Measurements from ENCODE around the gene LNX1.
A peak's percentile ranks its signal among the peaks of the same experiment; 100 is the strongest.

Gene LNX1

DNA sequence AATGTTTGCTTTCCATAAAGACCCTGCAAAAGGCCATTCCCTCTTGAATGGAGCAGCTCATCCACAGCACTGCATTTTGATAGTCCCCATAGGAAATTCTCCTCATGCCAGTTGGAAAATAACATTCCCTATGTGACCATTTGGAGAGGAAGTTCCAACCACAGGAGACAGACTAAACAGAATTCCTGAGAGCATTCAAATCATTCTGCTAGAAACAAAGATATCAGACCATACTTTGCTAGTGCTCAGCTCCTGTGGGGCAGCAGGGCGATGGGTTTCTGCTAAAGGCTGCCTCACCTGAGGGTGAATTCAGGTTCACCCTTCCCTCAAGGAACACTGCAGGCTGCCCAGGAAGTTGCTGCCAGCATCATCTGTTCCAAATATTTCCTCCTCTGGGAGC, 58.8 kb downstream of the LNX1 start:
- Histone ChIP-seq H3K27me3 (ENCODE audit: low read depth) (no peaks in the 10 kb centered on the region), H3K4me3 (no peak overlapping the region), H3K36me3 (replicated peaks) (no peaks in the 10 kb centered on the region), H3K9me3 (no peaks in the 10 kb centered on the region), H3K4me1 (no peaks in the 10 kb centered on the region)
- no peak for DNase-seq (ENCODE audit: low spot score in 2 of 2)
- in situ Hi-C loops (cut with MboI; ENCODE audit: low sequenced_read_pairs), result no loop called here

DNA sequence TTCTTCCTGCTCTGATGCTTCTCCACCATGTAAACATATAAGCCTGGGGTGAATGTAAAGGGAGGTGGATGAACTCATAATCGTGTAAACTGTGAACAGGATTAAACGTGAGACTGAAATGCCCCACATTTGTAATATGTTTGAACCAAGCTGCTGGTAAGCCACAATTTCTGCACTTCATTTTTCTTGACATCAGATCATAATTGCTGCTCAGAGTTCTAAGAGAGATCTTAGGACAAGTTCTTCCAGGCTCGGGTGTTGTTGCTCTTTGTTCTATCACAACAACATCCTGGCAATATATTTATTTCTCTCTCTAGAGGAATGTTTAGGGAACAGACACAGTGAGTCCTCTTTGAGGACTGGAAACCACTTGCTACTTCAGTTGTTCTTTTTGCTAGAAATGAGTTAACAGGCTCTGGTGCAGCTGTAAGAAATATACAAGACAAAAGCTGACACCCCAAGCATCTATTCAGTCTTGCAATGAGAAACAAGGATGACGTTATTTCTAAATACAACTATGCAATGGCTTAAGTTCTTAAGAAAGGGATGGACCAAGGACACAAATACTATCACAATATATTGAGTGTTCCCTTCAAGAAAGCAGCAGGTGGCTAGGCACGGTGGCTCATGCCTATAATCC, 59.6 kb downstream of the LNX1 start:
- Histone ChIP-seq H3K9me3 (no peaks in the 10 kb centered on the region), H3K4me3 (no peak overlapping the region), H3K27me3 (ENCODE audit: low read depth) (no peaks in the 10 kb centered on the region), H3K4me1 (no peaks in the 10 kb centered on the region), H3K36me3 (replicated peaks) (no peaks in the 10 kb centered on the region)
- in situ Hi-C loops (cut with MboI; ENCODE audit: low sequenced_read_pairs), result no loop called here
- no peak for DNase-seq (ENCODE audit: low spot score in 2 of 2)

DNA sequence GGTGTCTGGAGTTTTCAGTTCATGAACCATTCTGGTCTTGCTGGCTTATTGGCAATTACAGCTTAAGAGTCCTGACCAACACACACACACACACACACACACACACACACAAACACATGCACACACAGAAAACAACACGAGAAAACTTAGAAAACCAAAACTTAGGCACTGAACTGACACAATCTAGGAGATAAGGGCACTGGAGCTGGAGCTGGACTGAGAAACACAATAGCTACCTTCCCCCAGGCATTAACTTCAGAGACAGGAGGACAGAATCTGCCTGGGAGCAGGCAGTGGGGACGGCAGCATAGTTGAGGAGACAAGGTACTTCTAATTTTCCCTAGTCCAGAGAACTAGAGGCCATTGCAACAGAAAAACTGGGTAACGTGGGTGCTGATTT, 62.3 kb downstream of the LNX1 start:
- in situ Hi-C loops (cut with MboI; ENCODE audit: low sequenced_read_pairs), result no loop called here

DNA sequence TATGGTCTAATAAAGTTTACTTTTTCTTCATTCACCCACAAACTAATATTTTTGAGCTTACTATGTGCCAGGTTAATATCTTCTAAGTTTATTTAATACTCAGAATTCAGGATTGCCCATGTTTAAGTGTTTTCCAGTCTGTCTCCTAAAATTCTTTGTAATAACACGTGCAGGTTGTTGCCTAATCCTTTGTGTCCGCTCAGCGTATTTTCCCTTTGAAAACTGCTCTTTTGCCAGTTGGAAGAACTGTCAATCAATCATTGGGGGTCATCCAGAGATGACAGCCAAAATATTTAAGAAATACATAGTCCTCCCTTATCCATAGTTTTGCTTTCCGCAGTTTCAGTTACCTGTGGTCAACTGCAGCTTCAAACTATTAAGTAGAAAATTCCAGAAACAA, 63.4 kb downstream of the LNX1 start:
- Histone ChIP-seq H3K4me1 (no peaks in the 10 kb centered on the region), H3K36me3 (replicated peaks) (no peaks in the 10 kb centered on the region), H3K9me3 (no peaks in the 10 kb centered on the region), H3K27me3 (ENCODE audit: low read depth) (no peaks in the 10 kb centered on the region), H3K4me3 (no peak overlapping the region)
- no peak for DNase-seq (ENCODE audit: low spot score in 2 of 2)
- in situ Hi-C loops (cut with MboI; ENCODE audit: low sequenced_read_pairs), result no loop called here

More for the DNA sequence above, 62.3 kb downstream of the LNX1 start:
- Histone ChIP-seq H3K4me3 (no peak overlapping the region), H3K27me3 (ENCODE audit: low read depth) (no peaks in the 10 kb centered on the region), H3K9me3 (no peaks in the 10 kb centered on the region), H3K36me3 (replicated peaks) (no peaks in the 10 kb centered on the region), H3K4me1 (no peaks in the 10 kb centered on the region)
- no peak for DNase-seq (ENCODE audit: low spot score in 2 of 2)

DNA sequence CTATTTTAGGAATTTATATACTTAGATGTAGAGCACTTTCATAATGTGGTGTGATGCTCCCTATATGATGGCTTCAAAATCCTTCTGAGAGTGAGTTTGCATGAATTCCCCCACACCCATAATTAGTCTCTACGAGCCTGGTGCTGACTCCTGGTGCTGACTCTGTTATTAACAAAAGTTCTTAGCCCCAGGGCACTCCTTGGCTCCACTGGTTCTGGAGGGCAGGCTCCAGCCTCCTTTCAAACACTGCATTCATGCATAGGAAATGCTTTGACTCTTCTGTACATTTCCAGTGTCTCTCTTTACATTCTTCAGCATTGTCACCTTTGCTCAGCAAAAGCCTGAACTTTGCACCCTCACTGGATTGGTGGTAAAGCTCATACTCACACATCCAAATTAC, 64.0 kb downstream of the LNX1 start:
- Histone ChIP-seq H3K4me1 (no peaks in the 10 kb centered on the region), H3K9me3 (no peaks in the 10 kb centered on the region), H3K36me3 (replicated peaks) (no peaks in the 10 kb centered on the region), H3K27me3 (ENCODE audit: low read depth) (no peaks in the 10 kb centered on the region), H3K4me3 (no peak overlapping the region)
- DNase-seq (ENCODE audit: low spot score in 2 of 2), result peak in 1 of 2 experiments; percentile 16
- in situ Hi-C loops (cut with MboI; ENCODE audit: low sequenced_read_pairs), result no loop called here

DNA sequence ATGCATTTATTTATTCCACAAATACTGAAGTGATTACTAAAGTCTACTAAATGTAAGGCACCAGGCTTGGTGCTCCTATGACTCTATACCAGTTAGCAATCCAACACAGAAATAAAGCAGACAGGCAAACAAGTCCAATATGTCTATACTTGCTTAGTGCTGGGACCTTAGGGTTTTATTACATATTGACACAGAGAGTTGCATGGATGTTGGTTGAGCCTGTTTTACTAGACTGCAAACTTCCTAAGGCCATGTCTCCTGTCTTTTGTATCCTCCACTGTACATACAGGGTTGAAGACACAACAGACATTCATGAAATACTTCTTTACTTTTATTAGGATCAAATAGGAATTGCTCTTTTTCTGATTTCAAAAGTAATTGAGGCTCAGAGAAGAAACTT, 69.0 kb downstream of the LNX1 start:
- no peaks in the 10 kb centered on the region for H3K36me3 ChIP-seq (replicated peaks)
- H3K4me3 ChIP-seq, result no peak overlapping the region
- no peaks in the 10 kb centered on the region for H3K4me1 ChIP-seq
- DNase-seq (ENCODE audit: low spot score in 2 of 2), result no peak
- in situ Hi-C loops (cut with MboI; ENCODE audit: low sequenced_read_pairs), result no loop called here
- no peaks in the 10 kb centered on the region for H3K27me3 ChIP-seq (ENCODE audit: low read depth)
- H3K9me3 ChIP-seq, result no peaks in the 10 kb centered on the region

DNA sequence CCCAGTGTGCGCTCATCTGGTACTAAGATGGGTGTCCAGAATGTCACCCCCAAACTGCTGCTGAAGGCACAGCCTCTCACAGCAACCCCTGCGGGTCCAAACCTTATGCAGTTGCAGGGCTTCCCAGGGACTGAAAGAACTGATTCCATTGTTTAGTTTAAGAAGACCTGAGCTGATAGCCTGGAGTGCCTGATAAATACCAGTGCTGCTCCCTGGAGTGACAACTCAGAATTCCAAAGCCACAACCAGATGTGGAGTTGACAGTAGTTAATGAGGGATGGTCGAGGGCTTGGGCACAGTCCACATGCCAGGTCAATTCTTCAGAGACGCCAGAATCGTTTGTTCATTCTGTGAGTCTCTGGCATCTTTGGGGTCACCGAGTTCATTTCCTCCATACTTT, 71.2 kb downstream of the LNX1 start:
- in situ Hi-C loops (cut with MboI; ENCODE audit: low sequenced_read_pairs), result no loop called here
- no peaks in the 10 kb centered on the region for H3K36me3 ChIP-seq (replicated peaks)
- H3K9me3 ChIP-seq, result no peaks in the 10 kb centered on the region
- no peak overlapping the region for H3K4me3 ChIP-seq
- H3K27me3 ChIP-seq (ENCODE audit: low read depth), result no peaks in the 10 kb centered on the region
- no peaks in the 10 kb centered on the region for H3K4me1 ChIP-seq
- no peak for DNase-seq (ENCODE audit: low spot score in 2 of 2)

DNA sequence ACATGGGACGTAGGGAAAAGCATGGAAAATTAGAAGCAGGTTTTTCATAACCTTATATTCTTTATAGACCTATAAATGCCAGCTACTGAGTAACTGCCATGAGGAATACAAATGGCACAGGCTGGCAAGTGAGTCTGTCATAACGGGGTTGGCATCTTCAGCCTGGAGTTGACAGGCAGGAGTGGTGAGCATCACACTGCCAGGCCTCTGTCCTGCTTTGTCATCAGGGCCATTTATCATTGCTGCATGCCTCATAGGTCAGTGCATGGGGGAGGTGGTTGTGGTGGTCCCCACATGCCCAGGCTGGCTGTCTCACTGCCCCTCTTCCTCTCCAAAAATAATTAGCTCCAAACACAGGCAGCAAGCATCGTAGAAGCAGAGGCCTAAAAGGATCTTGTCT, 72.5 kb downstream of the LNX1 start:
- in situ Hi-C loops (cut with MboI; ENCODE audit: low sequenced_read_pairs), result no loop called here
- Histone ChIP-seq H3K27me3 (ENCODE audit: low read depth) (no peaks in the 10 kb centered on the region), H3K9me3 (no peaks in the 10 kb centered on the region), H3K4me3 (no peak overlapping the region), H3K4me1 (no peaks in the 10 kb centered on the region), H3K36me3 (replicated peaks) (no peaks in the 10 kb centered on the region)
- DNase-seq (ENCODE audit: low spot score in 2 of 2), result no peak

DNA sequence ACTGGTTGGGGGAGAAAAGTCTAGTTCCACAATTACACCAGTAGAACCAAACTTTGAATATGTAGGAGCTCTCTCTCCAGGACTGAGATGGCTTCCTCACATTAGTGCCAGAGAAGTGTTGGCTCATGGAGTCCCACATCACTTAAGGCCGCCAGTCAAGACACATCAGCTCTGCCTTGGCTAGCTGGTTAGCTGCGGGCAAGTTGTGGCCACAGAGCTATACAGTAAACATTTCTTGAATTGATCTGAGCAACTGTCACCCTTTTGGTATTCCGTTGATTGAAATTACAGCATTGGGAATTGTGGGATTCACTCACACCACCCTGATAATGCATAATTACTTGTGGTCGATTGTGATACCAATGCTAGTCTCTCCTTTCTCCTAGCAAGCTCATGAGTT, 76.2 kb downstream of the LNX1 start:
- Histone ChIP-seq H3K9me3 (no peaks in the 10 kb centered on the region), H3K36me3 (replicated peaks) (no peaks in the 10 kb centered on the region), H3K4me3 (no peak overlapping the region), H3K4me1 (no peaks in the 10 kb centered on the region), H3K27me3 (ENCODE audit: low read depth) (no peaks in the 10 kb centered on the region)
- no peak for DNase-seq (ENCODE audit: low spot score in 2 of 2)
- in situ Hi-C loops (cut with MboI; ENCODE audit: low sequenced_read_pairs), result no loop called here

DNA sequence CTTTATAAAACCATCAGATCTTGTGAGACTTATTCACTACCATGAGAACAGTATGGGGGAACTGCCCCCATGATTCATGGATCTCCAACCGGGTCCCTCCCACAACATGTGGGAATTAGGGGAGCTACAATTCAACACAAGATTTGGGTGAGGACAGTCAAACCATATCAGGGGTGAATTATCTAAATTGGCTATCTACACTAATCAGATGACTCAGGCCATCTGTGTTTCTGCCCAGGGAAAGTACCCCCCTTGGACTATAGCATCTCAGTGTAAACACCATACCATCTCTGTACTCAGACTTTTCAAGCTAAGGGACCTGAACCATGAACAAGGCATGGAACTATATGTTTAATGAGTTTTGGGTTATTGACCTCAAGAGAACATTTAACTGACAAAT, 76.8 kb downstream of the LNX1 start:
- Histone ChIP-seq H3K4me1 (no peaks in the 10 kb centered on the region), H3K36me3 (replicated peaks) (no peaks in the 10 kb centered on the region), H3K27me3 (ENCODE audit: low read depth) (no peaks in the 10 kb centered on the region), H3K9me3 (no peaks in the 10 kb centered on the region), H3K4me3 (no peak overlapping the region)
- DNase-seq (ENCODE audit: low spot score in 2 of 2), result no peak
- in situ Hi-C loops (cut with MboI; ENCODE audit: low sequenced_read_pairs), result no loop called here

DNA sequence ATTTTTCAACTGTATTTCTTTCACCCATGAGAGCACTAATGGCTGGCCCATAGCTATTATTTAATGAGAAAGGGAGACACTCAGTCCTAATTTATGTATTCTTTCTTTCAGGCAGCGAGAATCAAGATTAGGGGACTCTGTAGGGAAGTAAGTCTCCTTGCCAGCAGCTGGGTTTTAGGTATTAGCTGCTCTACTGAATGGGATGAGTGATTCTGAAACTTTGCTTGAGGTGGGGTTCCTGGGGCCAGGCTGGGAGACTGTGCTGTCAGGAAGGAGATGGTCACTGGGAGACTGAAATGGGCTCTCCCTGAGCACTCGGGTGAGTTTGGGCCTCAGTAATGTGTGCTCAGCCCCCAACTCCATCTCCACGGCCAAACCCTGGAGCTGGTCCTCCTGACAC, 78.7 kb downstream of the LNX1 start:
- Histone ChIP-seq H3K4me1 (no peaks in the 10 kb centered on the region), H3K9me3 (no peaks in the 10 kb centered on the region), H3K36me3 (replicated peaks) (no peaks in the 10 kb centered on the region), H3K4me3 (no peak overlapping the region), H3K27me3 (ENCODE audit: low read depth) (no peaks in the 10 kb centered on the region)
- DNase-seq (ENCODE audit: low spot score in 2 of 2), result no peak
- in situ Hi-C loops (cut with MboI; ENCODE audit: low sequenced_read_pairs), result no loop called here

DNA sequence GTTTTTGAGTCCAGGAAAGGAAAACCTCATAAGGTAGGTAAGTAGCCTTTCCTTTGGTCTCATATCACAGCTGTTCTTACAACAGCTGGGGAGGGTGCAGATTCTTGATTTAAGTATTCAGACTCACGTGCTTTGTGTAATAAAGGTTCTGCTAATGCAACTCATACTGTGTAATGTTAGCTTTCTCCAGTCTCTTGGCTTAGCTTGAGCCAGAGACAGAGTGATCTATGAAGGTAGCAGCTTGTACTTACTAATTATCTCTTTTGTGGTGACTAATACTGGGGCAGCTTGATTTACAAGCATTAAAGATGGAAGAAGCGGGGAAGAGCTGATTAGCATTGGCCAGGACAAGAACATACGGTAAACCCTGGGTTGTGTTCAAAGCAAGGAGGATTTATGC, 80.3 kb downstream of the LNX1 start:
- no peak for DNase-seq (ENCODE audit: low spot score in 2 of 2)
- H3K9me3 ChIP-seq, result no peaks in the 10 kb centered on the region
- no peaks in the 10 kb centered on the region for H3K27me3 ChIP-seq (ENCODE audit: low read depth)
- in situ Hi-C loops (cut with MboI; ENCODE audit: low sequenced_read_pairs), result no loop called here
- H3K4me3 ChIP-seq, result no peak overlapping the region
- no peaks in the 10 kb centered on the region for H3K4me1 ChIP-seq
- no peaks in the 10 kb centered on the region for H3K36me3 ChIP-seq (replicated peaks)

DNA sequence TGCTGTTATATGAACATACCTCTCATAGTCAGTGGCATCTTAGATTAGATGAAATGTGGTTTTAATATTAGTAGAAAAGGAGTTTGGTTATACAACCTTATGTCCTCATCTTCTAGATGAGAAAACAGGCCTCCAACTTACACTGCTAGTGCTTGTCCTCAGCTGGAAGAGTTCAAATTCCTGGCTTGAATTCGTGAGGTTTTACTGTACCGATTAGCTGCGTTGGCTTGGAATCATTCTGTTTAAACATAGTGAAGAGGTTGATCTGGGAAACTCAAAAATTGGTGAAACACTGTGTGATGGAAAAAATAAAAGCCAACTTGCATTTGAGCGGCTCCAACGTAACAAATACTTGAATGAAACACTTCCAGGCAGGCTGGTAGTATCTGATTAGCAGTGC, 81.0 kb downstream of the LNX1 start:
- H3K4me1 ChIP-seq, result no peaks in the 10 kb centered on the region
- no peaks in the 10 kb centered on the region for H3K27me3 ChIP-seq (ENCODE audit: low read depth)
- in situ Hi-C loops (cut with MboI; ENCODE audit: low sequenced_read_pairs), result no loop called here
- H3K36me3 ChIP-seq (replicated peaks), result no peaks in the 10 kb centered on the region
- DNase-seq (ENCODE audit: low spot score in 2 of 2), result no peak
- no peak overlapping the region for H3K4me3 ChIP-seq
- H3K9me3 ChIP-seq, result no peaks in the 10 kb centered on the region

DNA sequence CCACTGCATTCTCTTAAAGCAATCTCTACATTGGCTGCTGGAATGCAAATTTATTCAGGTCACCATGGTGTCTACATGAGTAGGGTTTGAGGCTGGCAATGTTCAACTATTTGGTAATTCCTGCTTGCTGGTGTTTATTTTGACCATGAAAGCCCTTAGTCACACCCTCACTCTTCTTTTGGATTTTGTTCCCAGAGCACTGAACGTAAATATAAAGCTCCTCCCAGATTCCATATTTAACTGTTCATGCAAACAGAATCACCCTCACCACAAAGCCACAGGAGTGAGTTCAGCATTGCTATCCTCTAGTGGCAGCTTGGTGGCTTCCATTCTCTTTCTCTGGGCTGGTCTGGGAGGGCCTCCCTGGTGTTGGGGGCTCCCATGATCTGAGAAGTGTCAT, 82.8 kb downstream of the LNX1 start:
- Histone ChIP-seq H3K9me3 (no peaks in the 10 kb centered on the region), H3K4me3 (no peak overlapping the region), H3K36me3 (replicated peaks) (no peaks in the 10 kb centered on the region), H3K4me1 (no peaks in the 10 kb centered on the region), H3K27me3 (ENCODE audit: low read depth) (no peaks in the 10 kb centered on the region)
- no peak for DNase-seq (ENCODE audit: low spot score in 2 of 2)
- in situ Hi-C loops (cut with MboI; ENCODE audit: low sequenced_read_pairs), result no loop called here

DNA sequence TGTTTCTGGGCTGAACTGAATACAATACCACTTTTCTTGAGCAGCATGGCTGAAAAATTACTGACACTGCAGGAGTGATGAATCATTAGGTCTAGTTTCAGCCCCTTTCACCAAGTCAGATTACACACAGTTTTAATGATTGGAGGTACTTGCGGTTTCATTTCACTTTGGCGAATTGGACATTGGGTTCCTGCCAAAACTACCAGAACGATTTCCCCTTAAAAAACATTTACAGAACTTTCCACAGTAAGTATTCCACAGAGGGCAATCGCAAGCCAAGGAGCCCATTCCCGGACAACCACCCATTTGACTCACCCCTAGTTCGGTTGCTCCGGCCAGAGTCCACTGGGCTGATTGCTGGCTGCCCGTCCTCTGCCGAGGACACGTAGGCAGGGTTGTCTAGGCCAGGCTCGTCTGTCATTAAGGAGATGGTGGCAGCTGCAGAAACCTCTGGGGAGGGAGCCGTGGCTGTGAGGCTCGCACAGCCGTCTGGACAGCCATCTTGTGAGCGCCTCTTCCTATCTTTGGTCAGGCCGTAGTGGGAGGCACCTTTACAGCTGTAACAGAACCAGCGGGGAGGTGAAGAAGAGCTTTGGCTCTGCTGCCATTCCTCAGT, 83.5 kb downstream of the LNX1 start:
- in situ Hi-C loops (cut with MboI; ENCODE audit: low sequenced_read_pairs), result no loop called here
- Histone ChIP-seq H3K4me1 (no peaks in the 10 kb centered on the region), H3K9me3 (no peaks in the 10 kb centered on the region), H3K27me3 (ENCODE audit: low read depth) (no peaks in the 10 kb centered on the region), H3K36me3 (replicated peaks) (no peaks in the 10 kb centered on the region), H3K4me3 (no peak overlapping the region)
- DNase-seq (ENCODE audit: low spot score in 2 of 2), result no peak

All from HAP-1 (cell line).